Neutrophil (primary cell): ENCODE data around the gene ADAMTSL1.

Source experiments
- H3K27ac ChIP-seq: fragments of 200-600 bp; sonication (generic); 2 replicates; pipeline ENCODE4 v1.5.1; 2016; ENCODE audit warnings: mild to moderate bottlenecking, moderate library complexity
- H3K27me3 ChIP-seq: fragments of 200-600 bp; sonication (generic); 2 replicates; pipeline ENCODE4 v1.6.0; 2016; ENCODE audit warnings: mild to moderate bottlenecking
- H3K36me3 ChIP-seq: fragments of 200-600 bp; sonication (generic); 2 replicates; pipeline ENCODE4 v1.5.1; 2017
- H3K4me1 ChIP-seq, 2 experiments: fragments of 200-600 bp in 1 of 2; sonication (generic) in 1 of 2; 1 replicate in 1 of 2; 2 replicates in 1 of 2; pipeline versions ENCODE4 v1.5.1 to v1.6.1; 2013 to 2016; ENCODE audit warnings: low read depth in 1 of 2, low read length in 1 of 2, mild to moderate bottlenecking in 1 of 2, moderate library complexity in 1 of 2; ENCODE audit not compliant: control insufficient read depth in 1 of 2, insufficient read depth in 1 of 2
- H3K4me3 ChIP-seq, 2 experiments: fragments of 200-600 bp in 1 of 2; sonication (generic) in 1 of 2; 1 replicate in 1 of 2; 2 replicates in 1 of 2; pipeline ENCODE4 v1.5.1; 2013 to 2016; ENCODE audit warnings: low read depth in 1 of 2, low read length in 1 of 2, mild to moderate bottlenecking in 1 of 2, moderate library complexity in 1 of 2
- H3K9me3 ChIP-seq: fragments of 200-600 bp; sonication (generic); 2 replicates; pipeline ENCODE4 v1.5.1; 2016
- CTCF ChIP-seq: fragments of 200-600 bp; sonication (generic); IDR thresholded peaks from 2 replicates; pipeline ENCODE4 v1.5.1; 2016; ENCODE audit warnings: antibody characterized with exemption

Gene ADAMTSL1

GRCh38 chr9:18795947-18796671 lies 322.2 kb downstream of the ADAMTSL1 start:
- no peaks in the 10 kb centered on the region for H3K4me1 ChIP-seq
- H3K9me3 ChIP-seq = no peaks in the 10 kb centered on the region
- no peak overlapping the region for H3K27ac ChIP-seq
- no peak overlapping the region for H3K4me3 ChIP-seq
- TF ChIP-seq CTCF = no peak
- H3K36me3 ChIP-seq = no peaks in the 10 kb centered on the region
- H3K27me3 ChIP-seq = no peaks in the 10 kb centered on the region

DNA sequence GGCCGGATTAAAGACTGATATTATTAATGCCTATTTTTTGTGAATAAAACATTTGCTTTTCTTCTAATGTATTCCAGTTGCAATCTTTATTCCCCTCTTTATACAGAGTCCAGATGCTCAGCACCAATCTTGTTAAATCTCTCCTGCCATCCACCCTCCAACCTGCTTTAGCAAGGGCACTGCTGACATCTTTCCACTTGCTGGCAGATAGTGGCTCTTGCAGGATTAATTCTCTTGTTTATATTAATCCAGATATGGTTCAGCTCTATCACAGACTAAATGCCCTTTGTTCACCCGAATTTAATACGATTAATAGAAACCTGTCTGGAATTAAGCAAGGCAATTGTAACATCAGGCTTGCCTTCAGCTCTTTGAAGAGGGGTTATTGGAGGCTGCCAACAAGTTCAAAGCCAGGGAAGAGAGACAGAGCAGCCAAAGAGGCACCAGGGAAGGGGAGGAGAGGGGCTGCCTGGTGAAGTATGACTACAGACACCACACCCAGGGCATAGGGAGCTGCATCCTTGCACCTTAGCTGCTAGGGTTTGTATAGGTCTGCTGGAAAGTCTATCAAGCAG lies 322.8 kb downstream of the ADAMTSL1 start:
- no peaks in the 10 kb centered on the region for H3K9me3 ChIP-seq
- no peaks in the 10 kb centered on the region for H3K27me3 ChIP-seq
- H3K27ac ChIP-seq = no peak overlapping the region
- TF ChIP-seq CTCF = no peak
- H3K4me1 ChIP-seq = no peaks in the 10 kb centered on the region
- H3K36me3 ChIP-seq = no peaks in the 10 kb centered on the region
- H3K4me3 ChIP-seq = no peak overlapping the region

DNA sequence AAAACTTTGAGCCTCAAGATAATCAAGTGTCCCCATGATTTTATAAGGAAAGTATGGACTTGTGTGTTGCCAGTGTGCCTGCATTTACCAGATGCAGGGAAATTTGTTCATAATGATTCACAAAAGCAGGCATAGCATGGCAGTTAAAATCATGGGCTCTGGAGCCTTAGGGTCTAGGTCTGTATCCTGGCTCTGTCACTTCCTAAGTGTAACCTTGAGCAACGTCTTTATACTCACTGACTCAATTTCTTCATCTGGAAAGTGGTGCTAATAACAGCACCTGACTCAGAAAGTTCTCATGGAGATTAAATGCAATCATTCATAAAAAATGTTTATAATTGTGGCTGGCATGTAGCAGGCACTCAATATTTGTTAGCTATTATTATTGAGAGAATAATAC lies 324.2 kb downstream of the ADAMTSL1 start:
- Histone ChIP-seq H3K27ac (no peak overlapping the region), H3K4me3 (no peak overlapping the region), H3K9me3 (no peaks in the 10 kb centered on the region), H3K27me3 (no peaks in the 10 kb centered on the region), H3K4me1 (no peaks in the 10 kb centered on the region), H3K36me3 (no peaks in the 10 kb centered on the region)
- TF ChIP-seq CTCF = no peak

DNA sequence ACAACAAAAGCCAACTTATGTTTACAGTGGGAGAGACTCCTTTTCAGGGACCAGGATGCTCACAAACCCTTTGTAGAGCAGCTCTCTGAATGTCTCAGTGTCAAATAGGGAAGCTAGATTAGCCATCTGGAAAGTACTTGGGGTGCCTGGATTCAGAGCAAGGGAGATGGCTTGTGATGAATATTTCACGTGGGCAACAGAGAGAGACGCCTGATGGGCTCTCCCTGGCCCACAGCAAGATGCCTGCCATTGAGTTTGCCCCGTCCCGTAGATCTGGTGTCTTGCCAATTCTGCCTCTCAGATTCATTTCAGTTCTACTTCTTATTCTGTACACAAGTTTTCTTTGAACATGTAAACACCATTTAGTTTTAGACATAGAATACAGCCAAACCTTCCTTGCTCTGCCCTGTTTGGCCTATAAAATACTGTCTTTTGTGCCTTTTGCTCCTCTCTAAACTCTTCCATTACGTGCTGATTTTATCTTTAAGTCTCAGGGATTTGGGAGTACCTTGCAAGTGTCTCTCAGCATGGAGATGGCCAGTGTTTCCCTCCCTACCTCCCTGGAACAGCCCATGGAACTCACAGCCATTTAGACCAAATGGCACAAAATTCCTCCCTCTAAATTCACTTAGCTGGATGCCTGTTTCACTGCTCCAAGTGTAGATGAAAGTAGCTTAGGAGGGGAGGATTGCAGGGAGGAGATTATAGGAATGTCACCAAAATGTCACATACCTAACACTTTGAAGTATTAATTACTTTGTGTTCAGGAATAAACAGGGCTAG lies 324.7 kb downstream of the ADAMTSL1 start:
- Histone ChIP-seq H3K9me3 (no peaks in the 10 kb centered on the region), H3K36me3 (no peaks in the 10 kb centered on the region), H3K27me3 (no peaks in the 10 kb centered on the region), H3K27ac (no peak overlapping the region), H3K4me1 (no peaks in the 10 kb centered on the region), H3K4me3 (no peak overlapping the region)
- TF ChIP-seq CTCF = no peak

- Histone ChIP-seq H3K27me3 (no peaks in the 10 kb centered on the region), H3K9me3 (no peaks in the 10 kb centered on the region), H3K27ac (no peak overlapping the region), H3K4me1 (no peaks in the 10 kb centered on the region), H3K36me3 (no peaks in the 10 kb centered on the region), H3K4me3 (no peak overlapping the region)
- no peak for TF ChIP-seq CTCF
Observed at GRCh38 chr9:18799428-18799827, 325.5 kb downstream of the ADAMTSL1 start.
